T-helper 1 cell treated with Interleukin-12 subunit alpha and Interleukin-12 subunit beta and Interleukin-4 antibody, amounts not matched to agents 30 μg/mL and 1 μg/mL, for 36 hours (primary cell): ENCODE results near the gene SLC13A3.

Experiments used
- H3K27ac Mint-ChIP-seq: one replicate; pipeline ENCODE4 v1.8.0; 2021; ENCODE audit warnings: mild to moderate bottlenecking, mixed read lengths
- H3K27me3 Mint-ChIP-seq: one replicate; pipeline ENCODE4 v1.8.0; 2021; ENCODE audit warnings: low read depth, mixed read lengths
- H3K36me3 Mint-ChIP-seq: one replicate; pipeline ENCODE4 v1.8.0; 2021; ENCODE audit warnings: low read depth, mixed read lengths
- H3K4me1 Mint-ChIP-seq: one replicate; pipeline ENCODE4 v1.8.0; 2021; ENCODE audit warnings: low read depth, mixed read lengths
- H3K4me3 Mint-ChIP-seq: one replicate; pipeline ENCODE4 v1.8.0; 2021; ENCODE audit warnings: mild to moderate bottlenecking, moderate library complexity, mixed read lengths
- H3K9me3 Mint-ChIP-seq: one replicate; pipeline ENCODE4 v1.8.0; 2021; ENCODE audit warnings: mixed read lengths

Gene SLC13A3

DNA sequence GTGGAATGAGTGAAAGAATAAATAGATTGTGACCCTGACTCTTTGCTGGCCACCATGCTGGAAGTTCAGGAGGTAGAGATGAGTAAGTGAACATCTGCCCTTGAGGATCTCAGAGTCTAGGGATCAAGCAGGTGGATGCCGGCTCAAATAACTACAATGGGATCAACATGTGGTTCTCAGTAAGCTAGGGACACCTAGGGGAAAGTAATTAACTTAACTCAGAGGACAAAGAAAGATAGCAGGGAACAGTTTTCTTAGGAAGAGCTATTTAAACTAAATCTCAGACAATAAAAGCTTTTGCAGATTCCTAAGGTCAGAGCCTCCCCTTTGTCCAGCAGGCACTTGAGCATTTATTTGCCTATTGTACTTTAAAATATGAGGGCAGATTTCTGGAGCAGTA is 29.1 kb downstream of the SLC13A3 start:
- no peaks in the 10 kb centered on the region for H3K36me3 Mint-ChIP-seq
- H3K27me3 Mint-ChIP-seq: peaks cover 71% of the 10 kb centered on the region
- H3K9me3 Mint-ChIP-seq: peaks cover 9% of the 10 kb centered on the region
- no peak overlapping the region for H3K27ac Mint-ChIP-seq
- H3K4me3 Mint-ChIP-seq: no peak overlapping the region
- H3K4me1 Mint-ChIP-seq: peaks cover 4% of the 10 kb centered on the region

- Mint-ChIP-seq H3K4me3 (no peak overlapping the region), H3K4me1 (peaks cover 4% of the 10 kb centered on the region), H3K9me3 (peaks cover 9% of the 10 kb centered on the region), H3K27me3 (peaks cover 66% of the 10 kb centered on the region), H3K36me3 (no peaks in the 10 kb centered on the region), H3K27ac (no peak overlapping the region)
Observed at GRCh38 chr20:46621492-46621891, 29.8 kb downstream of the SLC13A3 start.

DNA sequence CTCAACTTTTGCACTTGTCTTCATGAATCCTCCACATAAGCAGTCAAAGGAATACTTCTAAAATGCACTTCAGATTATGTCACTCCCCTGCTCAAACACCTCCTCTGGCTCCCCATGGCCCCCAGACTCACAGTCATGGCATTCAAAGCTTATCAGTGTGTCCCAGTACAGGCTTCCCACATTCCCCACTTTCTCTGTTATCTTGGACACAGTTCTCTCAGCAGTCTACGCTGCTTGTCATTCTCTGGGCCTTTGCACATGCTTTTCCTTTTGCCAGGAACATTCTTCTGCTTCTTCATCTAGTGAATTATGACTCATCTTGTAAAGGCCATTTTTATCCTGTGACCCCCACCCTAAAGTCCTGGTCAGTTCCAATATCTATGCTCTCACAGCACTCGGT is 31.8 kb downstream of the SLC13A3 start:
- Mint-ChIP-seq H3K27ac (no peak overlapping the region), H3K9me3 (peaks cover 8% of the 10 kb centered on the region), H3K36me3 (no peaks in the 10 kb centered on the region), H3K4me3 (no peak overlapping the region), H3K27me3 (peaks cover 64% of the 10 kb centered on the region), H3K4me1 (peaks cover 4% of the 10 kb centered on the region)

- H3K27me3 Mint-ChIP-seq: peaks cover 61% of the 10 kb centered on the region
- no peak overlapping the region for H3K27ac Mint-ChIP-seq
- H3K36me3 Mint-ChIP-seq: no peaks in the 10 kb centered on the region
- no peak overlapping the region for H3K4me3 Mint-ChIP-seq
- H3K4me1 Mint-ChIP-seq: peaks cover 4% of the 10 kb centered on the region
- no peaks in the 10 kb centered on the region for H3K9me3 Mint-ChIP-seq
Observed at GRCh38 chr20:46618316-46619100, 32.8 kb downstream of the SLC13A3 start.

DNA sequence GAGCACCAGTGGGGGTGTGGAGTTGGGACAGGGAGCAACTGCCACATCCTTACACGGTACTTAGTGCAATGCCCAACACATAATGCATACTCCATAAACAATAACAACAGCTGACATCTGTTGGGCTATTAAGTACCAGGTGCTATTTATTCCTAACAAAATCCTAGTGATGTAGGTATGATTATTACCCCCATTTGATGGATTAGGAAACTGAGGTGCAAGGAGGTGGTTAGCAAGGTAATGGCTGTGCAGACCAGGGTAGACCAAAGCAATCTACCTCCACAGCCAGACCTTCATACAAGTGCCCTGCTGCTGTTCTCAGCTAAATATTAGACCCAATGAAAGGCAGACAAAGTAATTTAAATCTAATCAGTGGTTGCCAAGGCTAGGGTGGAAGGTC is 36.8 kb downstream of the SLC13A3 start:
- Mint-ChIP-seq H3K27me3 (peaks cover 36% of the 10 kb centered on the region), H3K9me3 (no peaks in the 10 kb centered on the region), H3K4me1 (peaks cover 4% of the 10 kb centered on the region), H3K4me3 (no peak overlapping the region), H3K36me3 (no peaks in the 10 kb centered on the region), H3K27ac (no peak overlapping the region)

DNA sequence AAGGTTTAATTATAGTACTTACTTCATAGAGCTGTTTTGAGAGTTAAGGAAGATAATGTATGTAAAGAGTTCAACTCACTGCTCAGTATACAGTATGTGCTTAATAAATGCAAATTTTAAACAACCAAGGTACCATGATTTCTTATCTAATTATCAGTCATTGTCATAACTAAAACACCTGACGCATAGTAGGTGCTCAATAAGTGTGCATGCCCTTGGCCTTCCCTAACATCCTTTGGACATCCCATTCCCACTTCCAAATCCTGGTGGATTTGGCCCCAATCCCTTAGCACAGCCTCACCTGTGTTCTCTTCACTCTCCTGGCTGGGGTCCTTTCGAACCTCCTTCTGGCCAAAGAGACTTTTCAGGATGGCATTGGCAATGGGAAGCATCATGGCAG is 41.1 kb downstream of the SLC13A3 start:
- H3K27ac Mint-ChIP-seq: no peak overlapping the region
- H3K27me3 Mint-ChIP-seq: peaks cover 15% of the 10 kb centered on the region
- no peak overlapping the region for H3K4me3 Mint-ChIP-seq
- H3K36me3 Mint-ChIP-seq: no peaks in the 10 kb centered on the region
- H3K4me1 Mint-ChIP-seq: no peaks in the 10 kb centered on the region
- H3K9me3 Mint-ChIP-seq: no peaks in the 10 kb centered on the region

DNA sequence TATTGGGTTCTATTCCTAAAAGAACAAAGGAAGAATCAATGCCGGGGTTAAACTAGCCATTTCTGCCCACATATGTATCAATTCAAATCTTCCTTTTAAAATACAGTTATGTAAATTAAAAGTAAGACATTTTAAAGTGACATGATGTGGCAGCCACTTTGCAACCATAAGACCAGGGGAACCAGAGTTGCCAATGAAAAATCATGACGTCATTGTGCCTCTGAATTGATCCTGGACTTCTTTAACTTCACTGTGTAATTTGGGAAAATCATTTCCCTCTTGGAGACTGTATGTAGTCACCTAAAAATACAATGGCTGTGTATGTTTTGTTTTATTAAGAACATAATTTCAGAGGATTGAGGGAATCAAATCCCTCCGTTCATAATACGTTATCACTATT is 42.2 kb downstream of the SLC13A3 start:
- peaks cover 10% of the 10 kb centered on the region for H3K27me3 Mint-ChIP-seq
- peaks cover 2% of the 10 kb centered on the region for H3K4me1 Mint-ChIP-seq
- H3K27ac Mint-ChIP-seq: no peak overlapping the region
- H3K4me3 Mint-ChIP-seq: no peak overlapping the region
- H3K36me3 Mint-ChIP-seq: no peaks in the 10 kb centered on the region
- H3K9me3 Mint-ChIP-seq: no peaks in the 10 kb centered on the region

DNA sequence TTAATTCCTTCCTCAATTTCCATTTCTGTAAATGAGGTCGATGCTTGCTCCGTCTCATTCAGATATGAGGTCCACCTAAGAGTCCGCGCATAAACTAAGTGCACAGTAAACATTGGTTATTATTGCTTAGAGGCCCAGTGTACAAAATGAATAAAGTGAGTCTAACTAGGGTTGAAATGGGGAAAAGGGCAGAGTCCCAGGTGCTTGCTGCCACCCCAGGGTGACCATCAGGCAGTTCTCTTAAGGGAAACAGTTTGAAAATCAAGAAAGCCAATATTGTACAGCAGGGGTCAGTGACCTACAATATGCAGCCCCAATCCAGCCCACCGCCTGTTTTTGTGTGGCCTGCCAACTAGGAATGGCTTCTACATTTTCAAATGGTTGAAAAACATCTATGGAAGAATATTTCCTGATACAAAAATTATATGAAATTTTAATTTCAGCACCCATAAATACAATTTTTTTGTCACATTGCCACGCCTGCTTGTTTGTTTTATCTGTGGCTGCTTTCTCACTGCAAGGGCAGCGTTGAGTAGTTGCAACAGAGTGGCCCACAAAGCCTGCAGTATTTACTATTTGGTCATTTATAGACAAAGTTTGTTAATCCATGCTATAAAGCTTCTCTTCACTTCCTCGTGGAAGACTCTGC is 43.3 kb downstream of the SLC13A3 start:
- peaks cover 2% of the 10 kb centered on the region for H3K4me1 Mint-ChIP-seq
- no peak overlapping the region for H3K4me3 Mint-ChIP-seq
- no peaks in the 10 kb centered on the region for H3K36me3 Mint-ChIP-seq
- H3K9me3 Mint-ChIP-seq: no peaks in the 10 kb centered on the region
- peaks cover 8% of the 10 kb centered on the region for H3K27me3 Mint-ChIP-seq
- no peak overlapping the region for H3K27ac Mint-ChIP-seq

DNA sequence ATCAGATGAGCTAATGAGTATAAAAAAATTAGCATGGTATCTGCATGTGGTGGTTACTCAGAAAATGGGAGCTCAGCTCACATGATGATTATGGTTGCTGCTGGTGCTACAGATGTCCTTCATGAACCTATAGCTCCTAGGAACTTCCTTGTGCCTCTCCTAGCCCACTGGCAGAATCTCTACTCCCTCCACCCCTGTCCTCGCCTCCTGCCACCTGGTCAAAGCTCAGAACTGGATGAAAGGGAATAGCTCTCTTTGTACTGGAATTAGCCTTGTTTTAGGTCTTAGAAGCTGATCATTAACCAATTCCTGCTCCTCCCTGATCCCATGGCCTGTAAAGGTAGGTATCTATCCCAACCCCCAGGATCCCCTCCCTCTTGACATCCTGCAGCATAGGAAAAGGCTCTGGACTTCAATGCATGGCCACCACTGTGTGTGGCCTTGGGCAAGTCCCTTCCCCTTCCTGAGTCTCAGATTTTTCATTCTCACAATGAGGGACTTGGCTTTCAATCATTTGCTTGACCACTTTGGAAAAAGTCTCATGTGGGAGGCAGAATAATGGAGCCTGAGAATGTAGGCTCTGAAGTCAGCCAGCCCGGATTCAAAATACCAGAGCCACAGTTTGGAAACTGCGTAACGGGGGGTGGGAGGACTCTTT is 43.9 kb downstream of the SLC13A3 start:
- Mint-ChIP-seq H3K4me1 (peaks cover 2% of the 10 kb centered on the region), H3K27me3 (peaks cover 8% of the 10 kb centered on the region), H3K36me3 (no peaks in the 10 kb centered on the region), H3K27ac (no peak overlapping the region), H3K4me3 (no peak overlapping the region), H3K9me3 (no peaks in the 10 kb centered on the region)

DNA sequence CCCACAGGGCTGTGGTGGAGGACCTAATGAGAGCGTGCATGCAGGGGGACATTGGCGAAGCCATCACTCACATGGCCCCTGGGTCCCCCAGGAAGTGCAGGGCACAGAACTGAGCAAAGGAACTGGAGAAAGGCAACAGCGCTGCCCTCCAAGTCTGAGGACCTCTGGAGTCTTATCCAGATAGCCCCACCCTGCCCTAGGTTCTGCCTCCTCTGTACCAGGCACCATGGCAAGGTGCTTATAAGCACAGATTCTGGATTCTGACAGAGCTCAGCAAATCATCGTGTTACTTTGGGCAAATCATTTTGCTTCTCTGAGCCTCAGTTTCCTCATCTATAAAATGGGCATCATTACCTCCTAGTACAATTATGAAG is 44.5 kb downstream of the SLC13A3 start:
- Mint-ChIP-seq H3K9me3 (no peaks in the 10 kb centered on the region), H3K27ac (no peak overlapping the region), H3K4me3 (no peak overlapping the region), H3K36me3 (no peaks in the 10 kb centered on the region), H3K27me3 (peaks cover 8% of the 10 kb centered on the region), H3K4me1 (peaks cover 5% of the 10 kb centered on the region)

DNA sequence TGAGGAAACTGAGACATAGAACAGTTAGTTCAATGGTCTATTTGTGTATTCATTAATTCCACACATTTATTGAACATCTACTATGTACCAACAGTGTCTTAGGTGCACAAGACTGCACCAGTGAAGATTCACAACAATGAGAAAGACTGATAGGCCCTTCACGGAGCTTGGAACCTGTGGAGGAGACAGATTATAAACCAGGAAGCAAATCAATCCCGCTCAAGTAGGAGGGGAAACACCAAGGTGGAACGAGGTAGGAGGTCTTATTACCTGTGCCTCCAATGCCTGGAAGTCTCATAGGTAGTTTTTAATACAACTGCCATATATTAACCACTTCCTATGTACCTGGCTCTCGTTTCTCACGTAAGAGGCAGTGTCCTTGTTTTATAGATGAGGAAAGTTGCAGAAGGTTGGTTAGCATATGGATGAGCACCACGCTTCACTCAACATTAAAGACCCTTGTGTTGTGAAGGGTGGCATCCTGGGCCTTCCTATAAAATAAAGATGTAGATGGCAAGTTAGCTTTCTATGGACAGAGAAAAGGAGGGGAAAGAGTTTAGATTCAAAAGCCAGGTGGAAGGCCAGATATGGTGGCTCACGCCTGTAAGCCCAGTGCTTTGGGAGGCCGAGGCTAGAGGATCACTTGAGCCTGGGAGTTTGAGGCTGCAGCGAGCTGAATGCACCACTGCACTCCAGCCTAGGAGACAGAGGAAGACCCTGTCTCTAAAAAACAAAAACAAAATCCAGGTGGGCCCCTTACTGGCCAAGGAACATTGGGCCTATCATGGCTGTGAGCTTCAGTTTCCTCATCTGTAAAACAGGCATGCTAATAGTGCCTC is 45.1 kb downstream of the SLC13A3 start:
- no peaks in the 10 kb centered on the region for H3K9me3 Mint-ChIP-seq
- H3K27me3 Mint-ChIP-seq: peaks cover 8% of the 10 kb centered on the region
- no peaks in the 10 kb centered on the region for H3K36me3 Mint-ChIP-seq
- peaks cover 11% of the 10 kb centered on the region for H3K4me1 Mint-ChIP-seq
- no peak overlapping the region for H3K4me3 Mint-ChIP-seq
- H3K27ac Mint-ChIP-seq: no peak overlapping the region

DNA sequence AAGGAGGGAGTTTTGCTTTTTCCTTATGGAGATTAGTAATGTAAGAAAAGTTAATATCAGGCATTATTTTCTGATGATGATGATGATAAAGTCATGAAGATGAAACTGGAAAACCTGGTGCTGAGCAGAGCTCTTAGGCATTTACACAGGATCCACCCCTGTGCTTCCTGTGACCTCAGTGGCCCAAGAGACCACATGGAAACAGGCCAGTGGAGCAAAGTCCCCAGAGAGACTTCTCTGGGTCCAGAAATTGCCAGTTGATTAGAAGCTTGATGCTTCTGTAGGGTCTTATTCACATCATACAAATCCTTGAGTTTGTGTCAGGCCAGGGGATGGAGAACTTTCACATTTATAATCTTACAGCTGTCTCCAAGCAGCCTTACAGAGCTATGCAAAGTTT is 46.1 kb downstream of the SLC13A3 start:
- Mint-ChIP-seq H3K4me3 (no peak overlapping the region), H3K27me3 (peaks cover 4% of the 10 kb centered on the region), H3K4me1 (peaks cover 16% of the 10 kb centered on the region), H3K36me3 (no peaks in the 10 kb centered on the region), H3K27ac (no peak overlapping the region), H3K9me3 (no peaks in the 10 kb centered on the region)

DNA sequence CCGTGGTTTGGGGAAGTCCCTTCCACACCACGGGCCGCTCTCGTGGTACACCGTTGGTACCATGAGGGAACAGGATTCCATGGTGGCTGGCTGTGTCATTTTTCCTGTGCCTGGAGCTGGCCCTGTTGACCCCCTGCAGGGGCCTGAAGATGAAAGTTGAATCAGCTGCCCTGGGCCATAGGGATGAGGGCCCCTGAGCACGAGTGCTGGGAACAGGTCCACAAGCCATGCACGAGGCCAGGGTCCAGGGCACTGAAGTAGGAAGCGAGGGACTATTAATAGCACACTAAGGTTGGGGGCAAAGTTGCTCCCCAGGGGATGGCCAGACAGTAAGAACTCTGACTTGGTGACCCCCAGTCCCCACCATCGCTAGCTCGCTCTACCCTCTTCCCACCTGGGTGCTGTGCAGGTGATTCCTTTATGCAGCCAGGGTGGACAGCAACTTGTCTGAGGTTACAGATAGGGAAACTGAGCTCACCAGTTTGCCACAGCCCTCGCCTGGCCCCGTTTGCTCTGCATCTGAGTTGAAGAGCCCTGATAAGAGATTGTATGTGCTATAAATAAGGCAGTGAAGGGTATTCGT is 46.6 kb downstream of the SLC13A3 start:
- Mint-ChIP-seq H3K4me1 (peaks cover 16% of the 10 kb centered on the region), H3K27ac (no peak overlapping the region), H3K27me3 (peaks cover 8% of the 10 kb centered on the region), H3K9me3 (no peaks in the 10 kb centered on the region), H3K4me3 (no peak overlapping the region), H3K36me3 (no peaks in the 10 kb centered on the region)

GRCh38 chr20:46602429-46602828 is 48.8 kb downstream of the SLC13A3 start:
- Mint-ChIP-seq H3K4me1 (peaks cover 16% of the 10 kb centered on the region), H3K9me3 (no peaks in the 10 kb centered on the region), H3K4me3 (no peak overlapping the region), H3K27me3 (peaks cover 8% of the 10 kb centered on the region), H3K36me3 (no peaks in the 10 kb centered on the region), H3K27ac (no peak overlapping the region)
